ENCODE data around the gene PCSK1N.

Gene PCSK1N

DNA sequence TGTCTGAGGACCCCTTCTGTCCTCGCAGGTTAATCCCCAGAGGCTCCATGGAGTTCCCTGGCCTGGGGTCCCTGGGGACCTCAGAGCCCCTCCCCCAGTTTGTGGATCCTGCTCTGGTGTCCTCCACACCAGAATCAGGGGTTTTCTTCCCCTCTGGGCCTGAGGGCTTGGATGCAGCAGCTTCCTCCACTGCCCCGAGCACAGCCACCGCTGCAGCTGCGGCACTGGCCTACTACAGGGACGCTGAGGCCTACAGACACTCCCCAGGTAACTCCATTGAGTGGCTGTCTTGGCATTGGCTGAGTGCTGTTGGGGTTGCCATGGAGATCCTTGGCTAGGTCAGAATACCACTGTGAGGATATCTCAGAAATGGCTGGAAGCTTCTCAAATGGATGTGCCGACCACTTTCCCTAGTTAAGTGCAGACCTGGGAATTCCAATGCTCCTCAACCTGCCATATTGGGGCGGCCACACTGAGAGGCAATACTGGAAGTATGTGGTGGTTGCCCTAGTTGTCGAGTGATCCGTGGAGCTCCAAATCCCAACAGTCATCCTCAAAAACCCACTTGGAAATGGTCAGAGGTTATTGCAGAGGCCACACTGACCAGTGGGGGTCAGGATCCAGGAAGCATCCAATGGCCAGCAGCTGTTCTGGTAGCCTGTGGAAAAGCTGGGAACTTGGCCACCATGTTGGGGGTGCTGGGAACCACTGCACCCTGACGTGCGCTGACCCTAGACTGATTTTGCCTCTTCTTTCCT, 44.2 kb downstream of the PCSK1N start:
- Mint-ChIP-seq H3K27me3 (peaks cover 0 to 15% of the 10 kb centered on the region in 2 donors), H3K9me3 (no peaks in the 10 kb centered on the region), H3K4me1 (ENCODE audit: low read depth in 2 of 2) (peaks cover 4 to 16% of the 10 kb centered on the region in 2 donors), H3K36me3 (ENCODE audit: insufficient read depth) (peaks cover 3% of the 10 kb centered on the region), H3K4me3 (no peak overlapping the region), H3K27ac (no peak overlapping the region)
- ATAC-seq (replicated peaks) (no peak), DNase-seq (no peak)

DNA sequence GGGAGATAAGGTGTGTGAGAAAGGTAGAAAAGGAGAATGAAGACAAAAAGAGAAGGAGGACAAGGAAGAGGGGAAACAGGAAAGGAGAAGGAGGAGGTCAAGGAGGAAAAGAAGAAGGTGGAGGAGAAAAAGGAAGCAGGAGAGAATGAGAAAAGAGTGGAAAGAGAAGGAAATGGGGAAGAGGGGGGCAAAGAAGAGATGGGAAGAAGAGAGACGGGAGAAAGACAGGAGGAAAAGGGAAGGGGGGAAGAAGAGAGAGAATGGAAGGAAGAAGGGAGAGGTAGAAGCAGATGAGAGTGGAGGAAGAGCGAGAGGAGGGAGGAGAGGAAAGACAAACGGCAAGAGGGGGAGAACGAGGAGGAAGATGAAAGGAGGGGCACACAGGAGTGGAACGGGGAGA, 44.9 kb downstream of the PCSK1N start:
- peaks cover 4 to 16% of the 10 kb centered on the region in 2 donors for H3K4me1 Mint-ChIP-seq (ENCODE audit: low read depth in 2 of 2)
- H3K9me3 Mint-ChIP-seq: no peaks in the 10 kb centered on the region
- no peak for DNase-seq
- peaks cover 3% of the 10 kb centered on the region for H3K36me3 Mint-ChIP-seq (ENCODE audit: insufficient read depth)
- no peak for ATAC-seq (replicated peaks)
- no peak overlapping the region for H3K4me3 Mint-ChIP-seq
- H3K27ac Mint-ChIP-seq: no peak overlapping the region
- peaks cover 0 to 15% of the 10 kb centered on the region in 2 donors for H3K27me3 Mint-ChIP-seq

DNA sequence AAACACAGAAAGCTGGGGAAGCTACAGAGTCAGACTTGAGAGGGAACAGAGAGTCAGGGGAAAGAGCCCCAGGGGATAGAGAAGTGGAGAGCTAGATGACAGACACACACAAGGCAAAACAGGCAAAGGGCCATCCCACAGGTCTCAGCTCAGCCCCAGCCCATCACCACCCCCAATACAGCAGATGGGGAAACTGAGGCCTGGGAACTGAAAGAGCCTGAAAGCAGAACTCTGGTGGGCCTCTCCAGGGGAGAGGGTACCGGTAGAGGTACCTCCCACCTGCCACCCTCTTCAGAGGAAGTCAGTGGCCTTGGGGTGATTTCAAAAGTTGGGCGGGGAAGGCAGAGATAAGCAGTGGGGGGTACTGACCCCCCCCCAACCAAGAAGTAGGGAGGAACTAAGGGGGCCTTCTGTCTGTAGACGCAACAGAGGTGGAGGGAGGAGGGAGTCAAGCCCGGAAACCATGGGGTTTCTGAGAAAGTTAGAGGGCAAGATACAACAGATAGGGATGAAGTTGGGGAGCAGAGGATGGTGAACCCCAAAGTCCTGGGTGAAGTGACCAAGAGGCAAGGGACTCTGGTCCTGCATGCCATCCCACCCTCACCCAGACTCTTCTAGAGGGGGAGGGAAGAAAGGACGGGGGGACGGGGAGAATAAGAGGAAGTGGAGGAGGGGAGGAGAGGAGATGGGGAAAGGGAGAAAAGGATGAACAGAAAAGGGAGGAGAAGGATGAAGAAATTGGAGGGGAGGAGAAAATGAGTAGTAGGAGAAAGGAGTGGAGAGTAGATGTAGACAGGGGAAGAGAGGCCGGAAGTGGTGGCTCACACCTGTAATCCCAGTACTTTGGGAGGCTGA, 45.8 kb downstream of the PCSK1N start:
- ATAC-seq (replicated peaks) (no peak), DNase-seq (no peak)
- Mint-ChIP-seq H3K4me3 (peak overlapping the region in 1 of 2 donors; percentile 52), H3K9me3 (no peaks in the 10 kb centered on the region), H3K27ac (peak overlapping the region in 1 of 2 donors; percentile 61), H3K36me3 (ENCODE audit: insufficient read depth) (peaks cover 3% of the 10 kb centered on the region), H3K4me1 (ENCODE audit: low read depth in 2 of 2) (peaks cover 4 to 16% of the 10 kb centered on the region in 2 donors), H3K27me3 (peaks cover 0 to 15% of the 10 kb centered on the region in 2 donors)

DNA sequence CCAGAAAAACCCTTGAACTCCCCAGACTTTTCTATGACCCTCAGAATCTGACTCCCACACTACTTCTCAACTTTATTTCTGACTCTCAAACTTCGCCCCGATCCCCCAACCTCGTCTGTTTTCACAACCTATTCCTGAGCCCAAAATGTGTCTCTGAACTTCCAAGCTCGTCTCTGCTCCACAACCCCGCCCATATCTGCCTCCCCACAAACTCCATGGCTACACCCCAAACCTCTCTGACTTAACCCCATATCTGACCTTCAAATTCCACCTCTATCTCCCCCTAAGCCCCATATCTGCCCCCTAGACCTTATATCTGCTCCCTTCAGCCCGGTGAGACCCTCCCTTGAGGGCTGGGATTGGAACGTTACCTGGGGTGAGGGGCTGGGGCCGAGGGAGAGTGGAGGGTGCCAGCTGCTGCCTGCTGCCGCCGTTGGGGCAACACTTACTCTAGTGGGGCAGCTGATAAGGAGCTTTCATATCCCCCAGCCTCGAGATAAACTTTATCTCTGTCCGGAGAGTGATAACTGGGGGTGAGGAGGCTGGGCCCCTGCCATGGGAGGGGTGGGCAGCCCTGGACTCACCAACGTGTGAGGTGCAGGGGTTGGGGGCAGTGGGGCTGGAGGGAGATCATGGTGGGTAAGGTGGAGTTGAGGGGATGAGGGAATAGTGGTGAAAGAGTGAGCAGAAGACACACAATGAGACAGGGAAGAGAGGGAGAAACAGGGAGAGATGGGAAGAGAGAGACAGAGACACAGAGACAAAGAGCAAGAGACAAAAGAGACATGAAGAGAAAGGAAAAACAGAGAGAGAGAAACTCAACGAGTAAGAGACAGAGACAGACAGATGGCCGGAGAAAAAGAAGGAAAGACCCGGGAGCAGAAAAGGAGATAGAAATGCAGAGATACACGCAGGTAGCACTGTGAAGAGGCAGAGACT, 47.6 kb downstream of the PCSK1N start:
- DNase-seq (no peak), ATAC-seq (replicated peaks) (no peak)
- Mint-ChIP-seq H3K4me3 (no peak overlapping the region), H3K9me3 (no peaks in the 10 kb centered on the region), H3K4me1 (ENCODE audit: low read depth in 2 of 2) (peaks cover 4 to 16% of the 10 kb centered on the region in 2 donors), H3K27me3 (peaks cover 0 to 15% of the 10 kb centered on the region in 2 donors), H3K36me3 (ENCODE audit: insufficient read depth) (no peaks in the 10 kb centered on the region), H3K27ac (no peak overlapping the region)

DNA sequence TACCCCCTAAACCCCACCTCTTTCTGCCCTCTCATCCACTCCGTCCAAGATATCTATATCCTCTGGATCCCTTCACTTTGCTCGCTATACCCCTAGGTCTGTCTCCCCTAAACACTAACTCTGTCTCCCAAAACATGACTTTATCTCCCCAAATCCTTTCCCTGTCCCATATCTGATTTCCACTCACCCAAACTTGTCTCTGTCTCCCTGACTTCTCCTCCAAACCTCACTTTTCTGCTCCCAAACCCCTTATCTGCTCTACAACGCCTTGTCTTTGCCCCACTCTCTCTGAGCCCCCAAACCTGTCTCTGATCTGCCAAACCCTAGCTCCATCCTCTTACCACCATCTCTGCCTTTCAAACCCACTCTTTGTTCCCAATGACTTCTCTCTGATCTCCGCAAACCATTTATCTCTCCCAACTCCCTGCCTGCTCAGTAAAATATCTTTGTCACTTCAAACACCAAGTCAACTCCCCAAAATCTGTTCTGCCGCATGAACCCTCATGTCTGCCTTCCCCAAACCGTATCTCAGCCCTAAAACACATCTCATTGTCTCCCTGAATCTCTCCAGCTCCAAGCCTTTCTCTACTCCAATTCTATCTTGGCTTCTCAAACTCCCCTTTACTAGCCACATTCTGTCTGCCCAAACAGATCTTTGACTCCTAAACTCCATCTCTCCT, 48.4 kb downstream of the PCSK1N start:
- H3K9me3 Mint-ChIP-seq: no peaks in the 10 kb centered on the region
- no peak for DNase-seq
- peaks cover 0 to 15% of the 10 kb centered on the region in 2 donors for H3K27me3 Mint-ChIP-seq
- ATAC-seq (replicated peaks): no peak
- peak overlapping the region in 1 of 2 donors; percentile 38 for H3K27ac Mint-ChIP-seq
- H3K4me1 Mint-ChIP-seq (ENCODE audit: low read depth in 2 of 2): peaks cover 4 to 16% of the 10 kb centered on the region in 2 donors
- H3K36me3 Mint-ChIP-seq (ENCODE audit: insufficient read depth): no peaks in the 10 kb centered on the region
- H3K4me3 Mint-ChIP-seq: no peak overlapping the region

DNA sequence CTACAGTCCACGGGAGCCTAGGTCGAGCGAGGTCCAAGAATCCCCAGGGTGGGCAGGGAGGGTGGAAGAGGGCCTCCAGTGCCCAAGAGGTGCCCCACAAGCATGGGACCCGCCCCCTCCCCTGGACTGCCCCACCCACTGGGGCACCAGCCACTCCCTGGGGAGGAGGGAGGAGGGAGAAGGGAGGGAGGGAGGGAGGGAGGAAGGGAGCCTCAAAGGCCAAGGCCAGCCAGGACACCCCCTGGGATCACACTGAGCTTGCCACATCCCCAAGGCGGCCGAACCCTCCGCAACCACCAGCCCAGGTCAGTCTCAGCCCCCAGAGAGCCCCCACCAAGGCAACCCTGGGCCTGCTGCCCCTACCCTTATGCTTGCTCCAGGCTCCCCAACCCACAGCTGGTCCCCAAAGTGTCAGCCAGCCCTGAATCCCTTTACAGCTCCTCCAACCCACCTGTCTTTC, 49.0 kb downstream of the PCSK1N start, which contains the start of gene GATA1:
GATA1 (plus strand) TSS at position 250 of the 460 bp plus-strand sequence. CDS start 4,520 bp downstream, outside the sequence.
- peaks cover 0 to 15% of the 10 kb centered on the region in 2 donors for H3K27me3 Mint-ChIP-seq
- ATAC-seq (replicated peaks) (no peak), DNase-seq (no peak)
- H3K36me3 Mint-ChIP-seq (ENCODE audit: insufficient read depth): no peaks in the 10 kb centered on the region
- peaks cover 4 to 16% of the 10 kb centered on the region in 2 donors for H3K4me1 Mint-ChIP-seq (ENCODE audit: low read depth in 2 of 2)
- peak within 1 kb of the TSS in 1 of 2 donors; percentile 38 for H3K27ac Mint-ChIP-seq
- no peak within 1 kb of the TSS for H3K4me3 Mint-ChIP-seq
- no peaks in the 10 kb centered on the region for H3K9me3 Mint-ChIP-seq

DNA sequence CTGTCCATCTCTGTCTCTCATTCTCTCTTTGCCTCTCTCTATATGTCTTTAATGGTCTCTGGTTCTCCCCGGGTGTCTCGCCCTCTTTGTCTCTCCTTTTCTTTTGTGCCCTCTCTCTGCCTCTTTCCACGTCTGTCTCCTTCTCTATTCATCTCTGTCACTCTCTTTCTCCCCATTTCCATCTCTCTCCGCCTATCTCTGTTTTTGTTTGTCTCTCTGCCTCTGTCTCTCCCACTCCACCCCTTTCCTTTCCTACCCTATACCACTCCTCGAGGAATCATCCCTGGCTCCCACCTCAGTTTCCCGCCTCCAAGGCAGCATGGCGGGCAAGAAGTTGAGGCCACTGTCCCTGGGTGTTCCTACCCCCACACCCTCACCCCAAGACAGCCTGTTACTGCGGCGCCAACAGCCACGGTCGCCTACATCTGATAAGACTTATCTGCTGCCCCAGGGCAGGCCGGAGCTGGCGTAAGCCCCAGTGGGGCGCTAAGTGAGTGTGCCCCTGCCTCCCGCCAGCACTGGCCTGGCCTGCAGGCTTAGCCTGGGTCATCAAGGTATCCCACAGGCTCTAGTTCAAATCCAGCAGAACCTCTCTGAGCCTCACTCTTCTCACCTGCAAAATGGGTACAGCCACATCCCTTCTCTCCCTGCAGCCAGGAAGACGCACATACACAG, 49.7 kb downstream of the PCSK1N start:
- no peak for DNase-seq
- H3K4me3 Mint-ChIP-seq: no peak overlapping the region
- ATAC-seq (replicated peaks): no peak
- H3K27ac Mint-ChIP-seq: no peak overlapping the region
- peaks cover 0 to 15% of the 10 kb centered on the region in 2 donors for H3K27me3 Mint-ChIP-seq
- peaks cover 4 to 16% of the 10 kb centered on the region in 2 donors for H3K4me1 Mint-ChIP-seq (ENCODE audit: low read depth in 2 of 2)
- no peaks in the 10 kb centered on the region for H3K9me3 Mint-ChIP-seq
- H3K36me3 Mint-ChIP-seq (ENCODE audit: insufficient read depth): no peaks in the 10 kb centered on the region

DNA sequence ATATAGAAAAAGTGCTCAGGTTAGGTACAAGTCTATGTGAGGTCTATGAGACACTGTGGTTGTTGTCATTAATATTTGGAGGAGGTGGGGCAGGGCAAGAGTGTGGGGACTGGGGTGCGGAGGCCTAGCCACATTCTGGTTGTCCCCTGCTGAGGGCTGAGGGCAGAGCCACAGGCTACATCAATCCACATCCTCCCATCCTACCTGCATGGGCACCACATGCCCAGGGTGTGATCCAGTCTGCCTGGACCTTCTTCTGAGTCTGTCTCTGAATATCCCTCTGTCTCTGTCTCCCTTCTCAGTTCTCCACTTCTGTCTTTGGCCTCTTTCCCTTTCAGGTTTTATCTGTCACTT, 50.2 kb downstream of the PCSK1N start:
- H3K9me3 Mint-ChIP-seq: no peaks in the 10 kb centered on the region
- DNase-seq (no peak), ATAC-seq (replicated peaks) (no peak)
- H3K4me3 Mint-ChIP-seq: no peak overlapping the region
- H3K27me3 Mint-ChIP-seq: peaks cover 0 to 15% of the 10 kb centered on the region in 2 donors
- H3K4me1 Mint-ChIP-seq (ENCODE audit: low read depth in 2 of 2): peaks cover 4 to 16% of the 10 kb centered on the region in 2 donors
- no peaks in the 10 kb centered on the region for H3K36me3 Mint-ChIP-seq (ENCODE audit: insufficient read depth)
- H3K27ac Mint-ChIP-seq: no peak overlapping the region

DNA sequence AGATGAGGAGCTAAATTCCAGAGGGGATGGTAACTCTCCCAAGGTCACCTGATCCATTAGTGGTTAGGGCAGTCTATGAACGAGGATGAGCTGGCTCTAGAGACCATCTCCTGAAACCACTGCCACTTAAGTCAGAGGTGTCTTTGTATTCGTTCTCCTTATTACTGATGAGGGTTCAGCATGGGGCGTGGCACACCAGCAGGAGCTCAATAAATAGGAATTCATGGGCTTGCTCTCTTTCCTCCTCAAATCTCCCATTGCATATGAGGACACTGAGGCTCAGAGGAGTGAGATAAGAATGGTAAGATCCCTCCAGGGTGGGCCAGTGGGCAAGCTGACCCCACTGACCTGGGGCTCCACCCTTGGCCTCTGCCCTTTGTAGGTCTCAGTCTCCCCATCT, 50.7 kb downstream of the PCSK1N start:
- Mint-ChIP-seq H3K36me3 (ENCODE audit: insufficient read depth) (no peaks in the 10 kb centered on the region), H3K27ac (no peak overlapping the region), H3K4me3 (no peak overlapping the region), H3K27me3 (peaks cover 0 to 15% of the 10 kb centered on the region in 2 donors), H3K4me1 (ENCODE audit: low read depth in 2 of 2) (peaks cover 4 to 12% of the 10 kb centered on the region in 2 donors), H3K9me3 (no peaks in the 10 kb centered on the region)
- ATAC-seq (replicated peaks) (no peak), DNase-seq (no peak)

DNA sequence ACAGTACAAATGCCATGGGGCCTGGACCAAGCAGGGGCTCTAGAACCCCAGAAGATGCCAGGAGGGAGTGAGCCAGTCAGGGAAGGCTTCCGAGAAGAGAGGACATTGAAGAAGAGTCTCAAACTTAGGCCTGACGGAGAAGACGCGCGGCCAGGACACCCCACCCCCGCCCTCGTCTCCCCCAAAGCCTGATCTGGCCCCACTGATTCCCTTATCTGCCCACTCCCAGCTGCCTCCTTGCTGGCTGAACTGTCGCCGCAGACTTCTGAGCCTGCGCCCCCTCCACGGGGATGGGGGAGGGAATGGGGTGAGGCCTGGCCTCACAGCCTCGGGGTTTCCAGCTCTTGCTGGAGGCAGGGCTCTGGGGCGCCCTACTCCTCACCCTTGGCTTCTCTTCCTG, 52.6 kb downstream of the PCSK1N start:
- H3K36me3 Mint-ChIP-seq (ENCODE audit: insufficient read depth): no peaks in the 10 kb centered on the region
- no peak for DNase-seq
- no peaks in the 10 kb centered on the region for H3K4me1 Mint-ChIP-seq (ENCODE audit: low read depth in 2 of 2)
- no peaks in the 10 kb centered on the region for H3K9me3 Mint-ChIP-seq
- no peak overlapping the region for H3K27ac Mint-ChIP-seq
- ATAC-seq (replicated peaks): no peak
- H3K27me3 Mint-ChIP-seq: peaks cover 0 to 14% of the 10 kb centered on the region in 2 donors
- H3K4me3 Mint-ChIP-seq: no peak overlapping the region

DNA sequence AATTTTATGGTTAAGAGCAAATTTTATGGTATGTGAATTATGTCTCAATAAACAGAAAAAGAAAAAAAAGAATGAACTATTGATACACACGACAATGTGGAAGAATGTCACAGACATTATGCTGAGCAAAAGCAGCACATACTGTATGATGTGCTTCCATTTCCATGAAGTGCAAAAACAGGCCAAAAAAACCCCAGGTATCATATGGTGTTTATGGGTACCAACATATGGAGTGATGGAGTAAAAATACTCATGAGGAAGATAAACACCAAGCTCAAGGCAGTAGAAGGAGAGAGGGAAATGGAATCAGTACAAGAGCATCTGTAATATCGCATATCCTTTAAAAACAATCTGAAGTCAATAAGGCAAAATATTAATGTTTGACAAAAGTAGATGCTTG, 53.2 kb downstream of the PCSK1N start:
- Mint-ChIP-seq H3K4me1 (ENCODE audit: low read depth in 2 of 2) (no peaks in the 10 kb centered on the region), H3K27ac (no peak overlapping the region)
- ATAC-seq (replicated peaks): no peak

DNA sequence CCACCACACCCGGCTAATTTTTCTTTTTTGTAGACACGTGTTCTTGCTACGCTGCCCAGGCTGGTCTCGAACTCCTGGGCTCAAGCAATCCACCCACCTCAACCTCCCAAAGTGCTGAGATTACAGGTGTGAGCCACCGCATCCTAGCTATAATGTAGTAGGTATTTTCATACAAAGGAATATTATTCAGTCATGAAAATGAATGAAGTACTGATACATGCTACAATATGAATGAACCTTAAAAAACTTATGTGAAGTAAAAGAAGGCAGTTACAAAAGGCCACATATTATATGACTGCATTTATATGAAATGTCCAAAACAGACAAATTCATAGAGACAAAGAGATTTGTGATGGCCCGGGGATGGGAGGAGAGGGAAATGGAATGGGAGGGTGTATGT, 53.7 kb downstream of the PCSK1N start:
- no peaks in the 10 kb centered on the region for H3K4me1 Mint-ChIP-seq (ENCODE audit: low read depth in 2 of 2)
- H3K9me3 Mint-ChIP-seq: no peaks in the 10 kb centered on the region
- DNase-seq (no peak), ATAC-seq (replicated peaks) (no peak)
- H3K4me3 Mint-ChIP-seq: no peak overlapping the region
- H3K27me3 Mint-ChIP-seq: peaks cover 0 to 4% of the 10 kb centered on the region in 2 donors
- no peak overlapping the region for H3K27ac Mint-ChIP-seq
- H3K36me3 Mint-ChIP-seq (ENCODE audit: insufficient read depth): no peaks in the 10 kb centered on the region

More for the DNA sequence above, 53.2 kb downstream of the PCSK1N start:
- Mint-ChIP-seq H3K4me3 (no peak overlapping the region), H3K36me3 (ENCODE audit: insufficient read depth) (no peaks in the 10 kb centered on the region), H3K27me3 (peaks cover 0 to 9% of the 10 kb centered on the region in 2 donors), H3K9me3 (no peaks in the 10 kb centered on the region)
- no peak for DNase-seq
